Measurements from ENCODE around the gene CUL4B.
"Not testable (repeated sequence)": the region's sequence is repeated elsewhere in the genome, so short reads cannot be mapped to it uniquely, and the experiment has no call there.

Gene CUL4B

DNA sequence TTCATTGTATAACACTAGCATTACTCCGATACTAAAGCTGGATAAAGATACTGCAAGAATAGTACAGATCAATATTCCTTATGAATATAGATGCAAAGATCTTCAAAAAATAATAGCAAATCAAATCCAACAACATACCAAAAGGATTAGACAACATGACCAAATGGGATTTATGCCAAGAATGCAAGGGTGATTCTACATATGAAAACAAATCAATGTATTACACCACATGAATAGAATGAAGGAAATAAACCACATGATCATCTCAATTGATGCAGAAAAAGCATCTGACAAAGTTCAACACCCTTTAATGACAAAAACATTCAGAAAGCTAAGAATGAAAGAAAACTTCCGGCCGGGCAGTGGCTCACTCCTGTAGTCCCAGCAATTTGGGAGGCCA, 42.8 kb downstream of the CUL4B start:
- DNase-seq = no peak

DNA sequence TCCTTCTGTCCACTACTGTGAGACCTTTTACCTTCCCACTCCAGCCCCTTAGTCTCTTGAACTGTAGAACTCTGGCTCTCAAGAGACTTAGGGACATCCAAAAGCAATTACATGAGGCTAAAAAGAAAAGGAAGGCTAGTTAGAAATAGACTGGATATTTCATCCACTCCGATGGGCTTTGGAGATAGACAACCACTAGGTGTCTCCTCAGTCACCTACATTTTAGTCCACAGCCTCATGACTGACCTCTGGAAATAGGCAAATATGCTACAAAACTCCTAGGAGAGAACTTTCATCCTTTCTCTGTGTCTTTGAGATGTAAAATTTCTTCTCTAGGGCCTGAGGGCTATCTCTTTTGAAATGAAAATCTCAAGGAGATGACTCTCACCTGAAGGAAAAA, 46.5 kb downstream of the CUL4B start:
- no peak for DNase-seq

DNA sequence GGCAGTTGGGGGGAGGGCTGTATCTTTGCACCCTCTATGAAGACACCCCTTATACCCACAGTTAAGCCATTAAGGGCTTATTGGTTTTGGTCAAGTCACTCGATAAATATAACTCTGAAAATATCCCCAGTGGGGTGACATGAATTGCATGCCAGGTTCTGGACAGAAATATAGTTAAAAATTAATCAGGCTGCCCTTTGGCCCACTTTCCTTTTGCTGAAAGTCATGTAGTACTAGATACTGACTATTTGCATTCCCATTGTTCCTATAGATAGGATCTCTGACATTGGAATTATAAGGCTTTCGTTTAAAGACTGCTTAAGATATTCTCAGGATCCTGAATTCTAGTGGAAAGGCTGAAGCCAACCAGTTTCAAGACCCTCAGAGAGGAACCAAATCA, 48.1 kb downstream of the CUL4B start:
- no peak for DNase-seq

DNA sequence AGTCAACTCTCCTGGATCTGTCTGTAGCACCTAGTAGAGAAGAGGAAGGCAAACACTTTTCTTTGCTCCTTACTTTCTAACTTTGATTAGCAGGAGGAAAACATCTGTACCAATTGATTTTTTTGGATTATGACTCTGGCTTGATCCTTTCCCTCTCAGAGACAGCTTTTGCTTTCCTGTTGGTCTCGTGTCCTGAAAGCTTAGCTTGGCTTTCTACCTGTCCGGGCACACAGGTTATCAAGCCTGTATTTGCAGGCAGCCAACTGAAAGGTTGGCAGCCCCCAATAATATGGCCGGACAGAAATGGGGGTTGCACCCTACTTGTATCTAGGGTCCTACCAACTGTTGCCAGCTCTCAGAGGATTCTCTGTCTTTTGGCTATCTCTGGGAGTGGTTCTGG, 48.5 kb downstream of the CUL4B start:
- no peak for DNase-seq

DNA sequence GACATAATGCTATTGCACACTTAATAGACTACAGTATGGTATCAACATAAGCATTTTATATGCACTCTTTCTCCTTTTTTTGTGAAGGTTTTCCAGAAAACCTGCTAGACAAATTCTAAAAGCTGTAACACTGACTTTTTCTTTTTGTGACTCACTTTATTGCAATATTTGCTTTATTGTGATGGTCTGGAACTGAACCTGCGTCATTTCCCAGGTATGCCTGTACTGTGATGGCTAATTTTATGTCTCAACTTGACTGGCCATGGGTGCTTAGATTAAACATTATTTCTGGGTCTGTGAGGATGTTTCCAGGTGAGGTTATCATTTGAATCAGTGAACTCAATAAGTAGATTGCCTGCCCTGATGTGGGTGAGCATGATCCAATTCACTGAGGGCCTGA, 56.2 kb downstream of the CUL4B start:
- DNase-seq = no peak

DNA sequence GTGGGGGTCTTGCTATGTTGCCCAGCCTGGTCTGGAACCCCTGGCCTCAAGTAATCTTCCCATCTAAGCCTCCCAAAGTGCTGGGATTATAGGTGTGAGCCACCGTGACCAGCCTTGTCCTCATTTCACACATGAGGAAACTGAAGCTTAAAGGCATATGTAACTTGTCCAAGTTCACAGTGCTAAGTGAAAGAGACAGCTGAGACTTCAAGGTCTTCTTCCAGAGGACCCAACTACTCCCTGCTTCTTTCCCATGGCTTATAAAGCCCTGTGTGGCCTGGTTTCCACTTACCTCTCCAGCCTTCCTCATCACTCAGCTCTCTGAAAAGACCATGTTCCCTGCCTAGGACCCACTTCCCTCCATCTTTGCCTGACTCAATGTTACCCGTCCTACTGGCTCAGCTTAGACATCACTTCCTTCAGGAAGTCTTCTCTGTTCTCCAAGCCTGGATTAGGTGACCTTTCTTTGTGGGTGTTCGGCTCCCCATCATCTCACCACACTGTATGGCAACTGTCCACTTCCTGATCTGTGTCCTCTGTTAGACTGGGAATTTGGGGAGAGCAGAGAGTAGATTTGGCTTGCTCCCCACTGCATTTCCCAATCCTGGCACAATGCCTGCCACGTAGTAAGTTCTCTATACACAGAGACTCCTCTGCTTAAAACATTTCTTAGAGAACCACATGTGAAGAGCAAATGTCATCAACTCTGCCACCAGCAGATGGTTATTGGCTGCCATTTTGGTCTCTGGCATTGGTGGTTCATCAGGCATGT, 61.3 kb downstream of the CUL4B start:
- no peak for DNase-seq

DNA sequence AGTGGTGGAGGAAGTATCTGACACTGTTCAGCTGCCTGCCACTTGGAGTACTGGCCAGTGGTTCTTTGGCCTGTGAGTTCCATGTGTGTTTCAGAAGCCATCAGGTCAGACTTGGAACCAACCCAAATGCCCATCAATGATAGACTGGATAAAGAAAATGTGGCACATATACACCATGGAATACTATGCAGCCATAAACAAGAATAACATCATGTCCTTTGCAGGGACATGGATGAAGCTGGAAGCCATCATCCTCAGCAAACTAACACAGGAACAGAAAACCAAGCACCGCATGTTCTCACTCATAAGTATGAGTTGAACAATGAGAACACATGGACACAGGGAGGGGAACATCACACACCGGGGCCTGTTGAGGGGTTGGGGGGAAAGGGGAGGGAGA, 70.6 kb downstream of the CUL4B start:
- DNase-seq = not testable (repeated sequence)

DNA sequence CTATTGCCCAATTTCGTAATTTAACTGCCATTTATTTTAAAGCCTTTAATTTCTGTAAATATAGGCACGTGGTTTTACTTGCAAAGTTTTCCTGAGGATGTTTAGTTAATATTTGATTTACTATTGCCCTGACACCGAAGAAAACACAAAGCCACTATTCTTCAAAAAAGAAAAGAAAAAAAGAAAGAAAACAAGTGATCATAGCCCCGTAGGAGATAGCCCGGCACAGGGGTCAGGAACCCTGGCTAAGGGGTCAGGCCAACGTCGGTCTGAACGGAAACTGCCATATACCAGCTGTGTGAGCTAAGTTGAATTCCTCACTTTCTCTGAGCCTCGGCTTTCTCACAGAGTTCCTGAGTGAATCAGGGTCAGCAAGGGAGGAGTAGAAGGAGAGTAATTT, 74.0 kb downstream of the CUL4B start:
- DNase-seq = no peak

DNA sequence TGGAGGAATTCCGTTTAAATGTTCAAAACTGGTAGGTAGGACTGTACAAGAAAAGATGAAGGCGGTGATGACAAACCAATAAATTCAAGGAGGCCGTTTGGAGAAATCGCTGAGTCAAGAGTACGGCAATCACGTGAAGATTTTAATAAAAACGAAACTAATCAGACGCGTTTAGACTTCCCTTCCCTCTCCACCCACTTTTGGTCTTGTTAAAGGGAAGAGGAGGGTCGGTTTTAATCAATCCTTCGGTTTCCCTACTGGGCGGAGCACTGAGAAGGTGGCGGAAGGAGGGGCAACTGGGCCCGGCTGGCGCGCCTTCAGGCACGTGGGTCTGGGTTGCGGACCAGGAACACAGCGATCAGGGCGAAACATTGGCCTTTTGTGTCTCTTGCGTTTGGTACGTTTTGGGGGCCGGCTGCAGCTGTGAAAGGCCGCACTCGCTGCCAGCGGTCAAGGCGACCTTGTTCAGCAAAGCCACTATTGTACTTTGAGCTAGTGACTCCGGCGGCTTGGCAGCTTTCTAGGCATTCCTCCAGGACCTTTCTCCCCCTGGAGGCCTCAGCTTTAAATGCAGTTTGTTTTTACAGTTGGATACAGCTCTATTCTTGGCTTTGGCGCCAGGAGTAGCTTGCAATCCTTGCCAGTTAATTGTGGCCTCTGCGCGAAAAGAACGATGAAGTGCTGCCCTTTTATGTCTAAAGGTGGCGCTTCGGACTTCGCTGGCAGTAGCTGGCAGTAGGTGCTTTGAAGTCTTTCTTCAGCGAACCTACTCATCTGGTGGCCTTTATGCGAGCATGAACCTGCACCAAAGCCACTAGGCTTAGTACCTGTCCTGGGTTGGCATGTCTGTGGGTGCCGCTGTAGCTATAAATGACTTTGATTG, 74.9 kb downstream of the CUL4B start:
- peak; percentile 71 to 77 for DNase-seq

DNA sequence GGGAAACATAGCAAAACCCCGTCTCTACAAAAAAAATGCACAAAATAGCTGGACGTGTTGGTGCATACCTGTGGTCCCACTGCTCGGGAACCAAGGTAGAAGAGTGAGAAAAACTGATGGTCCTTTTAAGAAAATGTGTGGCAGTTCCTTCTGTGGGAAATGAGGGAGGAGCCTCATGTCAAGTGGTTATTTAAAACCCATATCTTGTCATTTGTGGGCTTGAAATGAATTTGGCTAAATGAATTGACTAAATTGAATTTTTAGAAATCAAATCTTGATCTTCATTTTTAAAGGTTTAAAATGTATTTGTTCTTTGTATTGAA, 75.5 kb downstream of the CUL4B start:
- DNase-seq = no peak

DNA sequence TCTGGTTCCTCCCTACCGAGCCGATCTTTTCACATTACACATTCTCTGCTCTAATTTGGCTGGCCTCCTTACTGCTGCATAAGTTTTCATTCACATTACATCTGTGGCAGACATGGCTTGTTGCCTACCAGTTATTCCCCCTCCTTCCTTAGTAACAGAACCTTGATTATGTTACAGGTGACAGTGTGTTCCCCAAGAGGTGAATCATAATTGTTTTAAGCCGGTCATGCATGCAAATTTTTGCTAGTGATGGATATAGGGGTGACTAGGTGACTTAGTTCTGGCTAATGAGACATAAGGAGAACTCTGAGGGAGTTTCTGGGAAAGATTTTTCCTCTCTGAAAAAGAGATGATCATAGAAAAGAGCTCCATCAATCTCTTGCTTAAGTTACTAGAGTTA, 83.3 kb downstream of the CUL4B start:
- no peak for DNase-seq

DNA sequence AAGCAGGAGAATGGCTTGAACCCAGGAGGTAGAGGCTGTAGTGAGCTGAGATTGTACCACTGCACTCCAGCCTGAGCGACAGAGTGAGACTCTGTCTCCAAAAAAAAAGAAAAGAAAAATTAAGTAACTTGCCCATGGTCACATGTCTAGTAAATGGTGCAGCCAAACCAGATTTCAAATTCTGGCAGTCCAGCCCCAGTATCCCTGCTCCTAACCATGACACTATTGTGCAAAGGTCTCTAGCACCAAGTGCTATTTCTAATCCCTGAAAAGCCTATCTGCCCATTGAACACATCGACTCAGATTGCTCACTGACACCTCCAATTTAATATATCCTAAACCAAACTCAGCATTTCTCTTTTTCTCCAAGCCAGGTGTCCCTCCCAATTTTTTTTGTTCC, 84.0 kb downstream of the CUL4B start:
- no peak for DNase-seq

DNA sequence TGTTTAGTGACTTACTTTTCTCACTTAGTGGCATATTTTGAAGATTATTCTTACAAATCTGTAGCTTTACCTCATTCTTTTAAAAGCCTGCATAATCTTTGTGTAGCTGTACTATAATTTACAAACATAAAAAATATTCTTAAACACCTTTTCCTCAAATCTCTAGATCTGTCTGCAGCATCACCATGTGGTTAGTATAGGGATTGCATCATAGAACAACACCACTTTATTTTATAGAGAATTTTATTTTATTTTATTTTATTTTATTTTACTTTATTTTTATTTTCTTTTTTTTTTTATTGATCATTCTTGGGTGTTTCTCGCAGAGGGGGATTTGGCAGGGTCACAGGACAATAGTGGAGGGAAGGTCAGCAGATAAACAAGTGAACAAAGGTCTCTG, 85.3 kb downstream of the CUL4B start:
- not testable (repeated sequence) for DNase-seq
